Measurements from ENCODE around the gene ARSG.
"Not testable (repeated sequence)": the region's sequence is repeated elsewhere in the genome, so short reads cannot be mapped to it uniquely, and the experiment has no call there.

Gene ARSG

GRCh38 chr17:68263101-68263681 is 28.1 kb upstream of the ARSG start:
- not testable (repeated sequence) for H3K4me3 ChIP-seq (ENCODE audit: low read depth, low read length)
- DNase-seq (ENCODE audit: low read depth) = peak; percentile 73
- TF ChIP-seq, protein P1, sequence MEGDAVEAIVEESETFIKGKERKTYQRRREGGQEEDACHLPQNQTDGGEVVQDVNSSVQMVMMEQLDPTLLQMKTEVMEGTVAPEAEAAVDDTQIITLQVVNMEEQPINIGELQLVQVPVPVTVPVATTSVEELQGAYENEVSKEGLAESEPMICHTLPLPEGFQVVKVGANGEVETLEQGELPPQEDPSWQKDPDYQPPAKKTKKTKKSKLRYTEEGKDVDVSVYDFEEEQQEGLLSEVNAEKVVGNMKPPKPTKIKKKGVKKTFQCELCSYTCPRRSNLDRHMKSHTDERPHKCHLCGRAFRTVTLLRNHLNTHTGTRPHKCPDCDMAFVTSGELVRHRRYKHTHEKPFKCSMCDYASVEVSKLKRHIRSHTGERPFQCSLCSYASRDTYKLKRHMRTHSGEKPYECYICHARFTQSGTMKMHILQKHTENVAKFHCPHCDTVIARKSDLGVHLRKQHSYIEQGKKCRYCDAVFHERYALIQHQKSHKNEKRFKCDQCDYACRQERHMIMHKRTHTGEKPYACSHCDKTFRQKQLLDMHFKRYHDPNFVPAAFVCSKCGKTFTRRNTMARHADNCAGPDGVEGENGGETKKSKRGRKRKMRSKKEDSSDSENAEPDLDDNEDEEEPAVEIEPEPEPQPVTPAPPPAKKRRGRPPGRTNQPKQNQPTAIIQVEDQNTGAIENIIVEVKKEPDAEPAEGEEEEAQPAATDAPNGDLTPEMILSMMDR (conservative IDR thresholded peaks at IDR 0.05; ENCODE audit: low read depth, low read length) = peak; percentile 60

DNA sequence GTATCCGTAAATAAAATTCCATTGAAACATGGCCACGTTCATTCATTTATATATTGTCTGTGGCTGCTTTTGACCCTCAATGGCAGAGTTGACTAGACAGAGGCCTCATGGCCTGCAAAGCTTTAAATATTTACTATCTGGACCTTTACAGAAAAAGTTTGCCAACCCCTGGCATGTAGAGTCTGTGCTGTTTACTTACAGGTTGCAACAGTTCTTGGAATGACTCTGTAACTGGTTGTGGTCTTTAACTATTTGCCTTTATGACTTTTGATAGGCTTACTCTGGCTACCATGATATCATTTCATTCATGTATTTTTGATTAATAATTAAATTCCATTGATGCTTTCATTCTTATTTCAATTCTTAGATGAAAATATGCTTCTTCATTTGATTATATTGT is 25.5 kb upstream of the ARSG start:
- peak; percentile 59 for DNase-seq (ENCODE audit: low read depth)
- not testable (repeated sequence) for H3K4me3 ChIP-seq (ENCODE audit: low read depth, low read length)

- no peak for DNase-seq (ENCODE audit: low read depth)
- TF ChIP-seq, protein P1 (conservative IDR thresholded peaks at IDR 0.05; ENCODE audit: low read depth, low read length) = no peak
- H3K4me3 ChIP-seq (ENCODE audit: low read depth, low read length) = no peak overlapping the region
These were observed 17.6 kb upstream of the ARSG start for GRCh38 chr17:68273722-68274121.

- not testable (repeated sequence) for DNase-seq (ENCODE audit: low read depth); H3K4me3 ChIP-seq (ENCODE audit: low read depth, low read length)
These were observed 15.0 kb upstream of the ARSG start for GRCh38 chr17:68276339-68276738.

- TF ChIP-seq, protein P1 (conservative IDR thresholded peaks at IDR 0.05; ENCODE audit: low read depth, low read length) = no peak
- peak; percentile 16 for DNase-seq (ENCODE audit: low read depth)
These were observed 13.5 kb upstream of the ARSG start for GRCh38 chr17:68277807-68278206.

GRCh38 chr17:68281965-68282364 is 9.3 kb upstream of the ARSG start:
- DNase-seq (ENCODE audit: low read depth); H3K4me3 ChIP-seq (ENCODE audit: low read depth, low read length): not testable (repeated sequence)

More at GRCh38 chr17:68277807-68278206, 13.5 kb upstream of the ARSG start:
- H3K4me3 ChIP-seq (ENCODE audit: low read depth, low read length) = no peak overlapping the region

DNA sequence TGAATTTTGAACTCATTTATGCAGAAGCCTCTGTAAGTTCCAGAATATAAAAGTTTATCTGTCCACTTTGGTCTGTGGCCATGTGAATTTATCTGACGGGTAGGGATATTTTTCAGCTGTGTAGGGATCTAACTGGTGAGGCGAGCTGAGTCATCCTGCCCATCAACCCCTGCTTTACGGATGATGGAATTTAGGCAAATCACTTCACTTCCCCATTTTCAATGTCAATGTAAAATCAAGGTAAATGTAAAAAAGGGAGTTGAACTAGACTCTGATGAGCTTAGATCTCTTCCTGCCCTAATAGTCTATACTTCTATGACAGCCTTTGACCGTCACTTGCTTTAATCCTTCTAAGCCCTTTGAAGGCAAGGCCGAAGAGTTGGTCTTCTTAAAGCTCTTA is 2.9 kb upstream of the ARSG start:
- no peak overlapping the region for H3K4me3 ChIP-seq (ENCODE audit: low read depth, low read length)
- TF ChIP-seq, protein P1 (conservative IDR thresholded peaks at IDR 0.05; ENCODE audit: low read depth, low read length) = no peak
- DNase-seq (ENCODE audit: low read depth) = peak; percentile 37

GRCh38 chr17:68288804-68289203 is 2.5 kb upstream of the ARSG start:
- TF ChIP-seq, protein P1 (conservative IDR thresholded peaks at IDR 0.05; ENCODE audit: low read depth, low read length) = peak; percentile 18
- peak; percentile 31 for DNase-seq (ENCODE audit: low read depth)
- H3K4me3 ChIP-seq (ENCODE audit: low read depth, low read length) = no peak overlapping the region

GRCh38 chr17:68289473-68289872 is 1.8 kb upstream of the ARSG start:
- TF ChIP-seq, protein P1 (conservative IDR thresholded peaks at IDR 0.05; ENCODE audit: low read depth, low read length) = no peak
- H3K4me3 ChIP-seq (ENCODE audit: low read depth, low read length) = peak overlapping the region; percentile 70
- DNase-seq (ENCODE audit: low read depth) = peak; percentile 31
